ENCODE data around the gene ZSWIM3.
A peak's percentile ranks its signal among the peaks of the same experiment; 100 is the strongest.
"Not testable (repeated sequence)": the region's sequence is repeated elsewhere in the genome, so short reads cannot be mapped to it uniquely, and the experiment has no call there.

Gene ZSWIM3

DNA sequence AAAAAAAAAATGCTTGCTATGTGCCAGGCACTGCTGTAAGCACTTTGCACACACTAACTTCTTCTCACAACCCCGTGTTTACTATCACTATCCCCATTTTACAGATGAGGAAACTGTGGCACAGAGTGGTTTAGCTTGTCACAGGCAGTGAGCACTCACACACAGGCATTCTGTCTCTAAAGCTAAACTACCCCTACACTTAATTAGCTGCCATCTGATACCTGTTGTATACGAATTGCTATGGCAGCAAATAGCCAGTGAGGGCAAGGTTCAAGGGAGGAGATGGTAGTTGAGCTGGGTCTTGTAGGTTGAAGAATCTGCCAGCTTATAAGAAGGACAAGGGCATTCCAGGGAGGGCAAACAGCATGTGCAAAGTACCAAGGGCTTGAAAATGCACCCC is 35.5 kb upstream of the ZSWIM3 start:
- Histone ChIP-seq H3K9me3 (ENCODE audit: low read length) (no peaks in the 10 kb centered on the region), H3K4me1 (ENCODE audit: insufficient read depth, low read length) (peaks cover 19% of the 10 kb centered on the region), H3K27ac (ENCODE audit: low read depth, low read length) (no peak overlapping the region), H3K36me3 (ENCODE audit: insufficient read depth, low read length) (no peaks in the 10 kb centered on the region), H3K9ac (ENCODE audit: low read length) (no peak overlapping the region), H3K27me3 (ENCODE audit: control insufficient read depth in 1 of 2, insufficient read depth in 2 of 2, low read length in 2 of 2) (peaks cover 0 to 15% of the 10 kb centered on the region in 2 donors), H3K4me3 (ENCODE audit: low read depth in 1 of 2, low read length in 2 of 2) (no peak overlapping the region)

DNA sequence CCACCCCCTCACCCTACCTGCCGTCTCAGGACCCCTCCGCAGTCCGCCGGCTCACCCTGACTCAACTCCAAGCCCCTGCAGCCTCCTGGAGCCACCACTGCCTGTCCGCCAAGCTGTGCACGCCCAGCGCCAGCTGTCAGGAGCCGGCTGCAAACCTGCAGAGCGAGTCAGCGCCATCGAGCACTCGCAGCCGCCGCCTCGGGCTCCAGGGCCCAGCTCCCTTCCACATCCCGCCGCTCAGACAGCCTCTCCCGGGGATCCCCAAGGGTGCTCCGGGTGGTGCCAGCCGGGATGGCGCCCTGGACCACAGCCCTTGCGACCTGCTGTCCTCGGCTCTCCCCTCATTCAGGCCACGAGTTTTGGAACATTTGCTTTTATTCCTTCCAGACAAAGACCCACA is 34.6 kb upstream of the ZSWIM3 start:
- Histone ChIP-seq H3K4me1 (ENCODE audit: insufficient read depth, low read length) (peaks cover 16% of the 10 kb centered on the region), H3K9me3 (ENCODE audit: low read length) (no peaks in the 10 kb centered on the region), H3K9ac (ENCODE audit: low read length) (no peak overlapping the region), H3K4me3 (ENCODE audit: low read depth in 1 of 2, low read length in 2 of 2) (peak overlapping the region in 1 of 2 donors; percentile 18), H3K27me3 (ENCODE audit: control insufficient read depth in 1 of 2, insufficient read depth in 2 of 2, low read length in 2 of 2) (peaks cover 0 to 15% of the 10 kb centered on the region in 2 donors), H3K27ac (ENCODE audit: low read depth, low read length) (no peak overlapping the region), H3K36me3 (ENCODE audit: insufficient read depth, low read length) (no peaks in the 10 kb centered on the region)

GRCh38 chr20:45823949-45824835 is 33.2 kb upstream of the ZSWIM3 start:
- Histone ChIP-seq H3K9ac (ENCODE audit: low read length) (no peak overlapping the region), H3K27ac (ENCODE audit: low read depth, low read length) (no peak overlapping the region), H3K27me3 (ENCODE audit: control insufficient read depth in 1 of 2, insufficient read depth in 2 of 2, low read length in 2 of 2) (peaks cover 0 to 15% of the 10 kb centered on the region in 2 donors), H3K36me3 (ENCODE audit: insufficient read depth, low read length) (no peaks in the 10 kb centered on the region), H3K4me3 (ENCODE audit: low read depth in 1 of 2, low read length in 2 of 2) (peak overlapping the region; percentile 23 to 27), H3K4me1 (ENCODE audit: insufficient read depth, low read length) (peaks cover 15% of the 10 kb centered on the region), H3K9me3 (ENCODE audit: low read length) (no peaks in the 10 kb centered on the region)

DNA sequence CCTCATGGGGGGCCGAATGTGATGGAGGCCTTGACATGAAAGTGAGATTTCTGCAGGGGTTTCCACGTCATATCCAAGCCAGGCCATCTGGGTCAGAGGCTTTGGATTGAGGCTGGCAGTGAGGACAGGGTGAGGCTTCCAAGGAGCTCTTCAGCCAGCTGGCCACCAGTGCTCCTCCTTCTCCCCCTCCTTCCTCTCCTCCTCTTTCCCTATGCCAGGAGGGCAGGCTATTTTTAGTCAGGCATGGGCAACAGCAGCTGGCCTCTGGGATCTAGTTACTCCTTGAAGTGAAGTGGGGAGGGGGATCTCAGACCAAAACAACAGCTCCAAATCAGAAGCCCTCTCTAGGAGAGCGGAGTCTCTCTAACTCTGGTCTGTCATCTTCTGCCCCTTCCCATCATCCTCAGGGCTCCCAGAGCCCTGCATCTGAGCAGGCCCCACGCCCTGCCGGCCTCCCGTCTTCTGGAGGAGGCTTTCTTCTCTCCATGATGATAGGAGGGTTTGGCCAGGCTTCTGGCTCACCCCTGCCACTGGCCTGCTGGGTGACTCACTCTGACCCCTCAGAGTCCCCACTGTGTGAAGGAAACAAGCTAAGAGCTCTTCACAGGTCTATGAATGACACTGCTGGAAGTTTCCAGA is 30.9 kb upstream of the ZSWIM3 start:
- Histone ChIP-seq H3K4me1 (ENCODE audit: insufficient read depth, low read length) (peaks cover 15% of the 10 kb centered on the region), H3K4me3 (ENCODE audit: low read depth in 1 of 2, low read length in 2 of 2) (no peak overlapping the region), H3K36me3 (ENCODE audit: insufficient read depth, low read length) (no peaks in the 10 kb centered on the region), H3K27me3 (ENCODE audit: control insufficient read depth in 1 of 2, insufficient read depth in 2 of 2, low read length in 2 of 2) (peaks cover 0 to 15% of the 10 kb centered on the region in 2 donors), H3K9ac (ENCODE audit: low read length) (no peak overlapping the region), H3K9me3 (ENCODE audit: low read length) (no peaks in the 10 kb centered on the region), H3K27ac (ENCODE audit: low read depth, low read length) (peak overlapping the region; percentile 27)

DNA sequence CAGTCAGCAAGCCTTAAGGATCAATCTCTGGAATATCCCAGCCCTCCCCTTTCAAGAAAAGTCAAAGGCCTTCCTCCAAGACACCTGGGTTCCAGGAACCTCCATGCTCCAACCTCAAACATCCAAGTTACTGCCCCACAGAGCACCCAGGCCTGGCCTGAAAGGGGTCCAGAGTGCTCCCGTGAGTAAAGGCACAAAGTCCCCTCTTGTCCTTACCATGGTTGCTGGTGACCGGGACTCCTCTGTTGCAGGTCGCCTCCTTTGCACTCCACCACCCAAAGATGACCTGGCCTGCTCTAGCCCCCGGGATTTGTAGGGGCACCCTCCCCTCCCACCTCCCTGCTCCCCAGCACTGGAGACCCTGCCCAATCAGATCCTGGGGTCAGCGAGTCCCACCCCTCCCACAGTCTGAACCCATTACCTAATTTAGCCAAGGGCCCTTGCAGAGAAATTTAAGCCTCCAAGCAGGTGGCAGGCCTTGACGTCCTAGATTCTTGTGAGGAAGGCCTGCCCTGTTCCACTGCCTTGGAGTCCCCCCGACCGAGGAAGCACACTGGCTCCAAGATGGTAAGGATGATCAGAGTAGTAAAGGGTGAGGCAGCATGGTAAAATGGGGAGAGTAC is 30.3 kb upstream of the ZSWIM3 start, which contains the start of gene TNNC2:
Gene TNNC2, minus strand, starts transcription at position 283 of the 623 bp plus-strand sequence. Its CDS starts 64 bp downstream, at position 219.
- no peaks in the 10 kb centered on the region for H3K9me3 ChIP-seq (ENCODE audit: low read length)
- no peaks in the 10 kb centered on the region for H3K36me3 ChIP-seq (ENCODE audit: insufficient read depth, low read length)
- H3K27me3 ChIP-seq (ENCODE audit: control insufficient read depth in 1 of 2, insufficient read depth in 2 of 2, low read length in 2 of 2), result peaks cover 0 to 15% of the 10 kb centered on the region in 2 donors
- H3K4me3 ChIP-seq (ENCODE audit: low read depth in 1 of 2, low read length in 2 of 2), result no peak within 1 kb of the TSS
- H3K27ac ChIP-seq (ENCODE audit: low read depth, low read length), result peak within 1 kb of the TSS; percentile 27
- peaks cover 15% of the 10 kb centered on the region for H3K4me1 ChIP-seq (ENCODE audit: insufficient read depth, low read length)
- no peak within 1 kb of the TSS for H3K9ac ChIP-seq (ENCODE audit: low read length)

- H3K27ac ChIP-seq (ENCODE audit: low read depth, low read length), result no peak overlapping the region
- H3K9ac ChIP-seq (ENCODE audit: low read length), result no peak overlapping the region
- no peaks in the 10 kb centered on the region for H3K36me3 ChIP-seq (ENCODE audit: insufficient read depth, low read length)
- no peaks in the 10 kb centered on the region for H3K9me3 ChIP-seq (ENCODE audit: low read length)
- no peak overlapping the region for H3K4me3 ChIP-seq (ENCODE audit: low read depth in 1 of 2, low read length in 2 of 2)
- H3K4me1 ChIP-seq (ENCODE audit: insufficient read depth, low read length), result peaks cover 20% of the 10 kb centered on the region
- peaks cover 0 to 12% of the 10 kb centered on the region in 2 donors for H3K27me3 ChIP-seq (ENCODE audit: control insufficient read depth in 1 of 2, insufficient read depth in 2 of 2, low read length in 2 of 2)
Measured at GRCh38 chr20:45827712-45828111, 29.7 kb upstream of the ZSWIM3 start.

DNA sequence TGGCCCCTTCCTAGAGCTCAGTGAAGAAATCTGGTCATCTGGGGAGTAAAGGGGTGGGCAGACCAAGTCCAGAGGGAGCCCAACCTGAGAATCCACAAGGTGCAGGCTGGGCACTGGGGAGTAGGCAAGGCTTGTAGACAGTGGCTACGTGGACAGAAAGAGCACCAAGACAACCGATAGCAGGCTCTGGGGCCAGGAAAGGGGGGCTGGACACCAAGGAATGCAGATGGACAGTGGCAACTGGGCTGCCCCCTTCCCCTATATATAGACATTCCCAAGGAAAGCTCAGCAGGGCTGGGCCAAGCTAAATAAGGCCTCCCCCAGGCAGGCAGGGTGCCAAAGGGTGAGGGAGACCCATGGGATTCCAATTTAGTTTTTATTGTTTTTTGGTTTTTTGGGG is 28.8 kb upstream of the ZSWIM3 start:
- Histone ChIP-seq H3K9ac (ENCODE audit: low read length) (no peak overlapping the region), H3K27ac (ENCODE audit: low read depth, low read length) (no peak overlapping the region), H3K4me1 (ENCODE audit: insufficient read depth, low read length) (peaks cover 26% of the 10 kb centered on the region)

DNA sequence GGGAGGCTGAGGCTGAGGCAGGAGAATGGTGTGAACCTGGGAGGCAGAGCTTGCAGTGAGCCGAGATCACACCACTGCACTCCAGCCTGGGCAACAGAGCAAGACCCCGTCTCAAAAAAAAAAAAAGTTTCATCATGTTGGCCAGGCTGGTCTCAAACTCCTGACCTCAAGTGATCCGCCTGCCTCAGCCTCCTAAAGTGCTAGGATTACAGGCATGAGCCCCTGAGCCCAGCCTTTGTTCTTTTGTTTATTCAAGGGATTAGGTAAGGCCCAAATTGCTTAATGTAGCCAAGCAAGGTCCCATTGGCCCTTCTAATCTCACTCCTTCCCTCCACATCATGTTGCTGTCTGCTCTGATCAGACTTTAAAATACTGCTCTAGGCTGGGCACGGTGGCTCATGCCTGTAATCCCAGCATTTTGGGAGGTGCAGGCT is 27.7 kb upstream of the ZSWIM3 start:
- not testable (repeated sequence) for H3K4me3 ChIP-seq (ENCODE audit: low read depth in 1 of 2, low read length in 2 of 2); H3K9me3 ChIP-seq (ENCODE audit: low read length); H3K27ac ChIP-seq (ENCODE audit: low read depth, low read length); H3K36me3 ChIP-seq (ENCODE audit: insufficient read depth, low read length); H3K27me3 ChIP-seq (ENCODE audit: control insufficient read depth in 1 of 2, insufficient read depth in 2 of 2, low read length in 2 of 2); H3K9ac ChIP-seq (ENCODE audit: low read length)
- peaks cover 29% of the 10 kb centered on the region for H3K4me1 ChIP-seq (ENCODE audit: insufficient read depth, low read length)

More for the DNA sequence above, 28.8 kb upstream of the ZSWIM3 start:
- Histone ChIP-seq H3K27me3 (ENCODE audit: control insufficient read depth in 1 of 2, insufficient read depth in 2 of 2, low read length in 2 of 2) (peaks cover 0 to 5% of the 10 kb centered on the region in 2 donors), H3K36me3 (ENCODE audit: insufficient read depth, low read length) (no peaks in the 10 kb centered on the region), H3K9me3 (ENCODE audit: low read length) (no peaks in the 10 kb centered on the region), H3K4me3 (ENCODE audit: low read depth in 1 of 2, low read length in 2 of 2) (no peak overlapping the region)

GRCh38 chr20:45832619-45833018 is 24.8 kb upstream of the ZSWIM3 start:
- Histone ChIP-seq H3K27ac (ENCODE audit: low read depth, low read length) (peak overlapping the region; percentile 90), H3K4me1 (ENCODE audit: insufficient read depth, low read length) (peaks cover 40% of the 10 kb centered on the region), H3K9me3 (ENCODE audit: low read length) (no peaks in the 10 kb centered on the region), H3K4me3 (ENCODE audit: low read depth in 1 of 2, low read length in 2 of 2) (no peak overlapping the region), H3K27me3 (ENCODE audit: control insufficient read depth in 1 of 2, insufficient read depth in 2 of 2, low read length in 2 of 2) (no peaks in the 10 kb centered on the region), H3K9ac (ENCODE audit: low read length) (no peak overlapping the region), H3K36me3 (ENCODE audit: insufficient read depth, low read length) (no peaks in the 10 kb centered on the region)

DNA sequence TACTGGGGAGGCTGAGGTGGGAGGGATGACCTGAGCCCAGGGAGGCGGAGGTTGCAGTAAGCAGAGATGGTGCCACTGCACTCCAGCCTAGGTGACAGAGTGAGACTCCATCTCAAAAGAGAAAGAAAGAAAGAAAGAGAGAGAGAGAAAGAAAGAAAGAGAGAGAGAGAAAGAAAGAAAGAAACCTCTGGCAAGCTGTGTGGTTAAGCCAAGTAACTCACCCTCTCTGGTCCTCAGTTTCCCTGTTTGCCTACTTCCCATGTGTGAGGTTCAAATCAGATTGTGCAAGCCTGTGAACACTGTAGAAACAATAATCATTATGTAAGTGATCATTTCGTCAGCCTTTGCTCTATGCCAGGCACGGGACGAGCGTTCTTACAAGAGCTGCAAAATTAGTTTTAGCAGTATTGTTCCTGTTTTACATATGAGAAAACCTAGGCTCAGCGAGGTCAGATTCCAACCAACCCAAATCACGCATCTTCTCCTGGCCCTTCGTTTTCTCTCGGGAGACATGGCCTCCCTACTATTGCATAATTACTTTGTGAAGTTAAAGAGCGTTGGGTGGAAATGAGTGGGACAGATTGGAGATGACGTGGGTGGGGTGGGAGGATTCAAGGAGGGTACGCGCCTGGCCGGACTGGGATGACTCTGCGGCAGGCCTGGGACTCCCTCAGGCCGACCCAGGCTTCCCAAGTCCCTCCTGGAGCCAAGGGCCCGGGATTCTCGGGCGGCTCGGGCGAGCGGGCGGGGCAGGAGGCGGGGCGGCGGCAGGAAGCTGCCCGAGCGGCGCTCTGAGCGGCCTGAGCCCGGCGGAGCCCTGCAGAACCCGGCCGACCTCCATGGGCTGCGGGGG is 24.2 kb upstream of the ZSWIM3 start, which contains the start of gene SNX21:
Gene SNX21, plus strand, starts transcription at position 770 of the 853 bp plus-strand sequence. CDS start 121 bp downstream, outside the sequence.
- Histone ChIP-seq H3K27ac (ENCODE audit: low read depth, low read length) (peak within 1 kb of the TSS; percentile 90), H3K9ac (ENCODE audit: low read length) (peak within 1 kb of the TSS; percentile 77), H3K4me3 (ENCODE audit: low read depth in 1 of 2, low read length in 2 of 2) (peak within 1 kb of the TSS; percentile 57 to 82), H3K36me3 (ENCODE audit: insufficient read depth, low read length) (no peaks in the 10 kb centered on the region), H3K27me3 (ENCODE audit: control insufficient read depth in 1 of 2, insufficient read depth in 2 of 2, low read length in 2 of 2) (no peaks in the 10 kb centered on the region), H3K4me1 (ENCODE audit: insufficient read depth, low read length) (peaks cover 40% of the 10 kb centered on the region), H3K9me3 (ENCODE audit: low read length) (no peaks in the 10 kb centered on the region)
